ENCODE results near the gene SRP68. TPM values are rescaled to one million over a fixed set of nuclear protein-coding genes. Genes with fewer than 3 reads are reported as not detected.
A peak's percentile ranks its signal among the peaks of the same experiment; 100 is the strongest.

Gene SRP68
- total and polyA plus RNA-seq, 9 of the 15 experiments (the other 6 are each of a cell fraction or from before 2014, with no cell fraction given) = 29.4 to 92.6 (median 36.2) TPM

DNA sequence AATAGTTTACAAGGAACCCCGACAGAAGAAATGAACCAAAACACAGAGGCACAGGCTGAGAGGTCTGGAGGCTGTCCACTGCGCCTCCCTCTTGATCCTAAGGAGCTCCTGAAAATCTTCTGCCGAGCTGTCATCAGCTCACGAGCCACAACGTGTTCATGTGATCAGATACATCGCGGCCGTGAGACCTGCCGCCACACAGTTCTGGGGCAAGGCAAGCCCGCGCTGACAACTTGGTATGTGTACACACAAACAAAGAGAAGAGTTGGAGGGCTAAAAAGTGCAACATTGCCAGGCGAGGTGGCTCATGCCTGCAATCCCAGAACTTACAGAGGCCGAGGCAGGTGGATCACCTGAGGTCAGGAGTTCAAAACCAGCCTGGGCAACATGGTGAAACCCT, 23.6 kb upstream of the SRP68 start:
- ATAC-seq = no peak
- DNase-seq (ENCODE audit: extremely low read depth in 1 of 4, low spot score in 3 of 4) = no peak
- intact Hi-C loops (cut with micrococcal nuclease) = no loop called here
- H2AFZ ChIP-seq (ENCODE audit: low read depth, low read length) = no peak overlapping the region
- no peak for FAIRE-seq
- H3K79me2 ChIP-seq (ENCODE audit: control insufficient read depth, insufficient read depth, low read length) = no peaks in the 10 kb centered on the region
- no peak overlapping the region for H3K4me2 ChIP-seq (ENCODE audit: insufficient read depth, low read length)
- CTCF ChIA-PET (ENCODE audit: low intra/inter-chr PET ratio) = no interaction called here
- TF ChIP-seq TFAM (CRISPR knock-in tag; conservative IDR thresholded peaks at IDR 0.05) (no peak), WHSC1 (IDR thresholded peaks at IDR 0.05; ENCODE audit: low read length) (no peak)
- TF ChIP-seq, protein P1, sequence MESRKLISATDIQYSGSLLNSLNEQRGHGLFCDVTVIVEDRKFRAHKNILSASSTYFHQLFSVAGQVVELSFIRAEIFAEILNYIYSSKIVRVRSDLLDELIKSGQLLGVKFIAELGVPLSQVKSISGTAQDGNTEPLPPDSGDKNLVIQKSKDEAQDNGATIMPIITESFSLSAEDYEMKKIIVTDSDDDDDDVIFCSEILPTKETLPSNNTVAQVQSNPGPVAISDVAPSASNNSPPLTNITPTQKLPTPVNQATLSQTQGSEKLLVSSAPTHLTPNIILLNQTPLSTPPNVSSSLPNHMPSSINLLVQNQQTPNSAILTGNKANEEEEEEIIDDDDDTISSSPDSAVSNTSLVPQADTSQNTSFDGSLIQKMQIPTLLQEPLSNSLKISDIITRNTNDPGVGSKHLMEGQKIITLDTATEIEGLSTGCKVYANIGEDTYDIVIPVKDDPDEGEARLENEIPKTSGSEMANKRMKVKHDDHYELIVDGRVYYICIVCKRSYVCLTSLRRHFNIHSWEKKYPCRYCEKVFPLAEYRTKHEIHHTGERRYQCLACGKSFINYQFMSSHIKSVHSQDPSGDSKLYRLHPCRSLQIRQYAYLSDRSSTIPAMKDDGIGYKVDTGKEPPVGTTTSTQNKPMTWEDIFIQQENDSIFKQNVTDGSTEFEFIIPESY (CRISPR knock-in tag; IDR thresholded peaks at IDR 0.05) = peak; percentile 81
- no peaks in the 10 kb centered on the region for H3K9me1 ChIP-seq (ENCODE audit: control insufficient read depth, insufficient read depth, low read length)
- no peaks in the 10 kb centered on the region; the same call in 1 of the 2 replicates for H4K20me1 ChIP-seq (replicated peaks; ENCODE audit: control insufficient read depth, insufficient read depth, low read length)
- H3K4me3 ChIP-seq = no peak overlapping the region
- WGBS (ENCODE audit: insufficient coverage, low coverage, missing lambda C conversion rate) = 84% methylated on average over 9 of the region's 13 CpGs
- peaks cover 9 to 10% of the 10 kb centered on the region in 2 experiments; a peak in 3 of 5 replicates for H3K4me1 ChIP-seq (replicated peaks in 1 of 2; ENCODE audit: control insufficient read depth in 2 of 2, insufficient read depth in 2 of 2, low read length in 2 of 2)
- POLR2A ChIA-PET = interaction anchor here (1.5 kb wide), 1 partner anchor 9 kb away, joined by 4 read pairs; no protein-coding TSS in a partner anchor
- no TSS peak for BruUV-seq (replicated peaks)
- H3K36me3 ChIP-seq (ENCODE audit: control insufficient read depth, insufficient read depth, low read length) = peaks cover 64% of the 10 kb centered on the region; the same call in 2 of the 3 replicates
- no peaks in the 10 kb centered on the region for H3K9me3 ChIP-seq (replicated peaks; ENCODE audit: control insufficient read depth, insufficient read depth, low read depth, low read length)
- no peaks in the 10 kb centered on the region for H3K27me3 ChIP-seq (ENCODE audit: control insufficient read depth in 2 of 2, insufficient read depth in 2 of 2, low read length in 2 of 2)
- in situ Hi-C loops (cut with MboI) = no loop called here
- no peak overlapping the region for H3K27ac ChIP-seq (ENCODE audit: extremely low read depth, low read depth, low read length)
- no peak overlapping the region for H3K9ac ChIP-seq (ENCODE audit: insufficient read depth in 1 of 2, low read depth in 2 of 2, low read length in 2 of 2)

DNA sequence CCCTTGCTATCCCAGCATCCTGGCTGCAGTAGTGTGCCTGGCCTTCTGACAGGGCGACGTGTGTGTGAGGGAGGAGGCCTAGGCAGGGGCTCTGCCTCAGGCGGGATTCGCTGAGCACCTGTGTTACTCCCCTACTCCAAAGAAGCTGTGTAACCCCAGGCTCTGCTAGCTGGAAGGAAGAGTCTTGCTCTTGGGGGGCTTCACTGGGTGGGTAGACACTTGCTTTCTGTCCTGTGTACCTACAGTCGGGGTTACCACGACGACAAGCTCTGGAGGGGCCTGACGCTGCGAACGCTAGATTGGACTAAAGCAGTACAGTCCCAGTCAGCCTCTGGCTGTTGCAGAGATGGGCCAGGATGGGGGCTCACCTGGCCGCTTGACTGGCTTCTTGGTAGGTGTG, 21.7 kb upstream of the SRP68 start:
- no peaks in the 10 kb centered on the region for H3K9me1 ChIP-seq (ENCODE audit: control insufficient read depth, insufficient read depth, low read length)
- H3K9ac ChIP-seq (ENCODE audit: insufficient read depth in 1 of 2, low read depth in 2 of 2, low read length in 2 of 2) = no peak overlapping the region
- H3K4me1 ChIP-seq (replicated peaks in 1 of 2; ENCODE audit: control insufficient read depth in 2 of 2, insufficient read depth in 2 of 2, low read length in 2 of 2) = peaks cover 9 to 10% of the 10 kb centered on the region in 2 experiments; a peak in 3 of 5 replicates
- BruUV-seq (replicated peaks) = no TSS peak
- FAIRE-seq = no peak
- no peaks in the 10 kb centered on the region for H3K79me2 ChIP-seq (ENCODE audit: control insufficient read depth, insufficient read depth, low read length)
- no peak overlapping the region for H3K4me2 ChIP-seq (ENCODE audit: insufficient read depth, low read length)
- no peaks in the 10 kb centered on the region for H3K9me3 ChIP-seq (replicated peaks; ENCODE audit: control insufficient read depth, insufficient read depth, low read depth, low read length)
- DNase-seq (ENCODE audit: extremely low read depth in 1 of 4, low spot score in 3 of 4) = no peak
- no peak overlapping the region for H3K27ac ChIP-seq (ENCODE audit: extremely low read depth, low read depth, low read length)
- no peak overlapping the region for H2AFZ ChIP-seq (ENCODE audit: low read depth, low read length)
- no peak for ATAC-seq
- intact Hi-C loops (cut with micrococcal nuclease) (no loop called here), in situ Hi-C loops (cut with MboI) (no loop called here)
- WGBS (ENCODE audit: insufficient coverage, low coverage, missing lambda C conversion rate) = 92% methylated on average over 11 of the region's 11 CpGs
- POLR2A ChIA-PET = interaction anchor here (0.6 to 2.5 kb wide), 7 partner anchors 10 to 319 kb away, joined by 3 to 8 read pairs (median 3); no protein-coding TSS in a partner anchor
- H4K20me1 ChIP-seq (replicated peaks; ENCODE audit: control insufficient read depth, insufficient read depth, low read length) = no peaks in the 10 kb centered on the region; the same call in 1 of the 2 replicates
- H3K4me3 ChIP-seq = no peak overlapping the region
- peaks cover 67% of the 10 kb centered on the region; the same call in 2 of the 3 replicates for H3K36me3 ChIP-seq (ENCODE audit: control insufficient read depth, insufficient read depth, low read length)
- H3K27me3 ChIP-seq (ENCODE audit: control insufficient read depth in 2 of 2, insufficient read depth in 2 of 2, low read length in 2 of 2) = no peaks in the 10 kb centered on the region
- CTCF ChIA-PET (ENCODE audit: low intra/inter-chr PET ratio) = no interaction called here
- TF ChIP-seq, protein P2, sequence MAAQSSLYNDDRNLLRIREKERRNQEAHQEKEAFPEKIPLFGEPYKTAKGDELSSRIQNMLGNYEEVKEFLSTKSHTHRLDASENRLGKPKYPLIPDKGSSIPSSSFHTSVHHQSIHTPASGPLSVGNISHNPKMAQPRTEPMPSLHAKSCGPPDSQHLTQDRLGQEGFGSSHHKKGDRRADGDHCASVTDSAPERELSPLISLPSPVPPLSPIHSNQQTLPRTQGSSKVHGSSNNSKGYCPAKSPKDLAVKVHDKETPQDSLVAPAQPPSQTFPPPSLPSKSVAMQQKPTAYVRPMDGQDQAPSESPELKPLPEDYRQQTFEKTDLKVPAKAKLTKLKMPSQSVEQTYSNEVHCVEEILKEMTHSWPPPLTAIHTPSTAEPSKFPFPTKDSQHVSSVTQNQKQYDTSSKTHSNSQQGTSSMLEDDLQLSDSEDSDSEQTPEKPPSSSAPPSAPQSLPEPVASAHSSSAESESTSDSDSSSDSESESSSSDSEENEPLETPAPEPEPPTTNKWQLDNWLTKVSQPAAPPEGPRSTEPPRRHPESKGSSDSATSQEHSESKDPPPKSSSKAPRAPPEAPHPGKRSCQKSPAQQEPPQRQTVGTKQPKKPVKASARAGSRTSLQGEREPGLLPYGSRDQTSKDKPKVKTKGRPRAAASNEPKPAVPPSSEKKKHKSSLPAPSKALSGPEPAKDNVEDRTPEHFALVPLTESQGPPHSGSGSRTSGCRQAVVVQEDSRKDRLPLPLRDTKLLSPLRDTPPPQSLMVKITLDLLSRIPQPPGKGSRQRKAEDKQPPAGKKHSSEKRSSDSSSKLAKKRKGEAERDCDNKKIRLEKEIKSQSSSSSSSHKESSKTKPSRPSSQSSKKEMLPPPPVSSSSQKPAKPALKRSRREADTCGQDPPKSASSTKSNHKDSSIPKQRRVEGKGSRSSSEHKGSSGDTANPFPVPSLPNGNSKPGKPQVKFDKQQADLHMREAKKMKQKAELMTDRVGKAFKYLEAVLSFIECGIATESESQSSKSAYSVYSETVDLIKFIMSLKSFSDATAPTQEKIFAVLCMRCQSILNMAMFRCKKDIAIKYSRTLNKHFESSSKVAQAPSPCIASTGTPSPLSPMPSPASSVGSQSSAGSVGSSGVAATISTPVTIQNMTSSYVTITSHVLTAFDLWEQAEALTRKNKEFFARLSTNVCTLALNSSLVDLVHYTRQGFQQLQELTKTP (IDR thresholded peaks at IDR 0.05; ENCODE audit: low read depth in 1 of 2, partially characterized antibody in 2 of 2) = no peak
- no peak for TF ChIP-seq PURB (CRISPR knock-in tag; IDR thresholded peaks at IDR 0.05; ENCODE audit: low read depth)
- no peak for TF ChIP-seq BHLHE40 (IDR thresholded peaks at IDR 0.05; ENCODE audit: low read length)
- TF ChIP-seq E2F3 (CRISPR knock-in tag; IDR thresholded peaks at IDR 0.05) = no peak
